Fibroblast of gingiva (primary cell): ENCODE measurements around the gene CACNA1H.
"Not testable (repeated sequence)": the region's sequence is repeated elsewhere in the genome, so short reads cannot be mapped to it uniquely, and the experiment has no call there.

Experiments
- DNase-seq: peaks from one replicate; pipeline ENCODE4 v3.0.0-alpha.2; 2011; ENCODE audit warnings: low read depth

CACNA1H gene

DNA sequence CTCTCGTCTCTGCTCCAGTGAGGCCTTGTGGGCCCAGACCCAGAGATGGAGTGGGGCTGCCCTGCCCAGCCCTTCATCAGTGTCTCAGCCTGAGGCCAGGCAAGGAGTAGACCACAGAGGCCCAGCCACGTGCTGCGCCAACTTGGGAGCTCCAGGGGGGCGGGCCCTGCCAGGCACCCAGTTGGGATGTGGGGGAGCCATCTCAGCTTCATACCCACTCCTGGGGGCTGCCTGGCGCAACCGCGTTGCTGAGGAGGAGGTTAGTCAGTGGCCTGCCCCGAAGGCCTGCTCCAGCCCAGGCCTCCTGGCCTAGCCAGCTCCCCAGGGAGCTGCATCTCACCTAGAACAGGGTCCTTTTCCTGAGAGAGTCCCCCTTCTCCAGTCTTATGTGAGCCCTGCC, 60.3 kb downstream of the CACNA1H start:
- DNase-seq = no peak

DNA sequence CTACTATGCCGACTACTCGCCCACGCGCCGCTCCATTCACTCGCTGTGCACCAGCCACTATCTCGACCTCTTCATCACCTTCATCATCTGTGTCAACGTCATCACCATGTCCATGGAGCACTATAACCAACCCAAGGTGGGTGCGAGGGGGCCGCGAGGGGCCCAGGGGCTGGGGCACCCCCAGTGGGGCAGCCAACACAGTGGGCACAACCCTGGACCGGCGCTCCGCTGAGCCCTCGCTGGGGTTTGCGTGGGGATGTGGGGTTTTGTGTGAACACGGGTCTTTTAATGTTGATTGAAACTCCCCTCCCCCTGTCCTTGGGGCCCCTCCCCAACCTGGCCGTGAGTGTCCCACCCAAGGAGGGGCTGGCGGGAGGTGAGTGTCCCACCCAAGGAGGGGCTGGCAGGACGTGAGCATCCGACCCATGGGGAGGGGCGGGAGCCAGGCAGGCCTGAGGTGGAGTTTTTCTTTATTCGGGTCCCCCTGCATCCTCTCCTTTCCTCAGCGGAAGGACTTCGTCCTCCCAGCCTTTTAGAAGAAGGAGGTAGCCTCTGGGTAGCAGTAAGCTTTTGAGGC, 61.0 kb downstream of the CACNA1H start:
- DNase-seq = no peak

DNA sequence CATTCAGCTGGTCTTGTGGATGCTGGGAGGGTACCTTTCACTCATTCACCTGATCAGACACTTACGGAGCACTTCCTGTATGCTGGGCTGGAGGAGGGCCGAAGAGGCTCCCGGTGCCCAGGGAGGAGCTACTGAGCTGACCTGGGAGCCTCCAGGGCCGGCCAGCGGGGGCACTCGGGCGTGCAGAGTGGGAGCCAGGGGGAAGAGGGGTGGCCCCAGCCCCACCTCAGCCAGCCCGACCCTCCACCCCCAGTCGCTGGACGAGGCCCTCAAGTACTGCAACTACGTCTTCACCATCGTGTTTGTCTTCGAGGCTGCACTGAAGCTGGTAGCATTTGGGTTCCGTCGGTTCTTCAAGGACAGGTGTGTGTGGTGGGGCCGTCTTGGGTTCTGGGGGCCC, 61.8 kb downstream of the CACNA1H start:
- DNase-seq = no peak

DNA sequence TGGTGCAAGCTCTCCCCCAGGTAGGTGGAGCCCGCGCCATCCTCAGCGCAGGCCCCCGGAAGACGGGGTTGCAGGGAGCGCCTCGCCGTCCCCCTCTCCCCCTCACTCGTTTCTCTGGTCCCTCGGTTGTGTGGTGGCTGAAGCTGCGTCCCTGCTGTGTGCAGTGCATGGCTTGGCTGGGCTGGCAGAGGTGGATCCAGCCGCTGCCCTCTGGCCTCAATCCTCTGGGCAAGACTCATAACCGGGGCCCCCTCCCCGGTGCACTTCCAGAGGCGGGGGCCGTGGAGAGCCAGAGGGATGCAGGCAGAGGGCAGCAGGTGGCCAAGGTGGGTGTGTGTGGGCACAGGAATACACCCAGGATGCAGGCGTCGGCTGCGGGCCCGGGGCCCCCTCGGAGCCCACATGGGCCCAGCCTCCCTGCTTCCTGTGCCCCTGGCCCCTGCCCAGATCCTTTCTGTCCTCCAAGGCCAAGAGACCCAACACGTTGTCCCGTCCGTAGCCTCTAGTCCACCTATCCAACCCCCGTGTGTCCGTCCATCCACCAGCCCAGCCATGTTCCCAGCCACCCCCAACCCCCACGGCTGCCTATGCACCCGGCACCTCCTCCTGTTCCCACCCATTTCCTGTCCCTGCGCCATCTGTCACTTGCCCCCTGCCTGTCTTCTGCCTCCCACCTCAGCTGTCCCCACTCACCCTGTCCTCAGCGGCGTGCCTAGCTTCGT, 62.8 kb downstream of the CACNA1H start:
- no peak for DNase-seq

DNA sequence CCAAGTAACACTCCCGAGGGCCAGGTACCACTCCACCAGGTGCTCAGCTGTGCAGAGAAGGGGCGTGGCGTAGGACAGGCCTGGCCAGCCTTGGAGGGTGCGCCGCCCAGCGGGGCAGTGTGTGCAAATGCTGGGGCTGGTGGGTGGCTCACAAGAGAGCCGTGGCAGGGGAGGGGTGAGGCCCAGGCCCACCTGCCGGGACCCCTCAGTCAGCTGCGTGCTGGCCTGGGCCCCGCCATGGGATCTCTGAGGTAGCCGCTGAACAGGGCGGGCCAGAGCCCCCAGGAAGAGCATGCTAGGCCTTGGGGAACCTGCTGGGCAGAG, 63.4 kb downstream of the CACNA1H start:
- no peak for DNase-seq

DNA sequence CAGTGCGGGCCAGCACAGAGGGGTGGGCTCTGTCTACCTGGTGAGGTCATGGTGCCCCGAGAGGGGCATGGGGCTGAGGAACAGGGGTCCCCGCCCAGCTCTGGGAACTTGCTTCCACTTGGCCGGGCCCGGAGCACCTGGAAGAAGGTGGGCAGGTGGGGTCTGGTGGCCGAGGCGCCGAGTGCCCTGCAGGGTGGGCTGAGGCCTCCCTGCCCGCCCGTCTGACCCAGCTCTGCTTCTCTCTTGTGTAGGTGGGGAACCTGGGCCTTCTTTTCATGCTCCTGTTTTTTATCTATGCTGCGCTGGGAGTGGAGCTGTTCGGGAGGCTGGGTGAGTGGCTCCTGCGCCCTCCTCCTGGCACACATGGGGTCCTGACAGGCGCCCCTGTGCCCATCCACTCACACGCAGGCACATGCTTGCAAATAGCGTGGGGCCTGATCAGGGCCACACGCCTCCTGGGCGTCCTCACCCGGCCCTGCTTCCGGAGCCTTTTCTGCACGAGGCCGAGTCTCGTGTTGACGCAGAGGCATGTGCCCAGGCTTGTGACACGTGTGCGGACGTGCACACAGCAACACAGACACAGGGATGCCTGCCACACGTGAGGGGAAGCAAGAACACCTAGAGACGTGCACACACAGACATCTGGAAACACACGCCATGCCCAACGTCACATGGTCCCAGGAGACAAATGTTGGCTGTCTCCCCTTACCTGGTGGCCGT, 63.9 kb downstream of the CACNA1H start:
- DNase-seq = no peak

DNA sequence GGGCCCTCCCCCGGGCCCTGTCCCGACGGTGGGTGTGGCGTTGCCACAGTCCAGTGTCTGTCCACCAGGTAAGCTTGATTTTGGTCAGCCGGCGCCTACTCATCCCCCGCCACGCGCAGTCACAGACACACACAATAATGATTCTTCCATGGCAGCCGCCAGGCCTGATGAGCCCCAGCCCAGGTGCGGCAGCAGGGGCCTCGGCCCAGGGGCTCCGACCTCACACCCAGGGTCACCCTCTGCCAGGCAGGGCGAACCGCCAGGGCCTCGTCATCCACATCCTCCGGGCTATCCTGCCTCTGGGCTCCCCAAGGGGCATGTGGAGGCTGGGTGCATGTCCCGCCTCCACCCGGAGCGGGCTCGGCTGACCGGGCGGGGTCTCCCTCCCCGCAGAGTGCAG, 64.6 kb downstream of the CACNA1H start:
- no peak for DNase-seq

DNA sequence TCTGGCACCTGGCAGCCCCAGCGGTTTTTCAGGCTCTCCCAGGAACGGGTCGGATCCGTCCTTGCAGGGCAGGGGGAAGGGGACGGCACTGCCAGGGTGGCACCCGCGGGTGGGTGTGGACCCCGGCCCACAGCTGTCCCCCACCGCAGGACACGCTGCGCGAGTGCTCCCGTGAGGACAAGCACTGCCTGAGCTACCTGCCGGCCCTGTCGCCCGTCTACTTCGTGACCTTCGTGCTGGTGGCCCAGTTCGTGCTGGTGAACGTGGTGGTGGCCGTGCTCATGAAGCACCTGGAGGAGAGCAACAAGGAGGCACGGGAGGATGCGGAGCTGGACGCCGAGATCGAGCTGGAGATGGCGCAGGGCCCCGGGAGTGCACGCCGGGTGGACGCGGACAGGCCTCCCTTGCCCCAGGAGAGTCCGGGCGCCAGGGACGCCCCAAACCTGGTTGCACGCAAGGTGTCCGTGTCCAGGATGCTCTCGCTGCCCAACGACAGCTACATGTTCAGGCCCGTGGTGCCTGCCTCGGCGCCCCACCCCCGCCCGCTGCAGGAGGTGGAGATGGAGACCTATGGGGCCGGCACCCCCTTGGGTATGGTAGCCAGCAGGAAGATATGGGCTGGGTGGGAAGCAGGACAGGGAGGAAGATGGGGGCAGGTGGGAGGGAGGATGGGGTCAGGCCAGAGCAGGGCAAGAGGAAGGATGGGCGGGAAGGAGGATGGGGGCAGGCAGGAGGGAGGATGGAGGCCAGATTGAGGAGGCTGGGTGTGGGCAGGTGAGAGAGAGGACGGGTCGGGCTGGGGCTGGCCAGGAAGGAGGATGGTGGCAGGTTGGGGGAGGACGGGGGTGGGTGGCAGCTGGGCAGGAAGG, 65.4 kb downstream of the CACNA1H start:
- no peak for DNase-seq

DNA sequence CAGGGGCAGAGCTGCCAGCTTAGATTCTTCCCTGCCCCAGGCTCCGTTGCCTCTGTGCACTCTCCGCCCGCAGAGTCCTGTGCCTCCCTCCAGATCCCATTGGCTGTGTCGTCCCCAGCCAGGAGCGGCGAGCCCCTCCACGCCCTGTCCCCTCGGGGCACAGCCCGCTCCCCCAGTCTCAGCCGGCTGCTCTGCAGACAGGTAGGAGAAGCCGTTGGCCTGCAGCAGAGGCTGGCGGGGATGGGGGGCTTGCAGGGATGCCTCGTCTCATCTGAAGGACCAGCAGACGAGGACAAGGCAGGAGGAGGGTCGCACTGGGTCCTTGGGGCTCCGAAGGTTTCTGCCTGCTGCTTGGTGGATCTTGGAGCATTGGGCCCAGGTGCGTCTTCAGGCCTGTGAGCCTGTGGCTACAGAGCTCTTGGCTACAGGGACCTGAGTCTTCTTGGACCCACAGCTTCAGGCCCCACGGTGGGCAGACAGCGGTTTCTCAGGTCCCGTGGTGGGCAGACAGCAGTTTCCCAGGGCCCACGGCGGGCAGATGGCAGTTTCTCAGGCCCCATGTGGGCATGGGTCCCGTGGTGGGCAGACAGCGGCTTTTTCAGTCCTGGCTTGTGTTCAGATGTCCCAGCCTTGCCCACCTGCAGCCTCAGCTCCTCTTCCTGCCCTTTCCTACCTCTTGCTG, 66.2 kb downstream of the CACNA1H start:
- no peak for DNase-seq

DNA sequence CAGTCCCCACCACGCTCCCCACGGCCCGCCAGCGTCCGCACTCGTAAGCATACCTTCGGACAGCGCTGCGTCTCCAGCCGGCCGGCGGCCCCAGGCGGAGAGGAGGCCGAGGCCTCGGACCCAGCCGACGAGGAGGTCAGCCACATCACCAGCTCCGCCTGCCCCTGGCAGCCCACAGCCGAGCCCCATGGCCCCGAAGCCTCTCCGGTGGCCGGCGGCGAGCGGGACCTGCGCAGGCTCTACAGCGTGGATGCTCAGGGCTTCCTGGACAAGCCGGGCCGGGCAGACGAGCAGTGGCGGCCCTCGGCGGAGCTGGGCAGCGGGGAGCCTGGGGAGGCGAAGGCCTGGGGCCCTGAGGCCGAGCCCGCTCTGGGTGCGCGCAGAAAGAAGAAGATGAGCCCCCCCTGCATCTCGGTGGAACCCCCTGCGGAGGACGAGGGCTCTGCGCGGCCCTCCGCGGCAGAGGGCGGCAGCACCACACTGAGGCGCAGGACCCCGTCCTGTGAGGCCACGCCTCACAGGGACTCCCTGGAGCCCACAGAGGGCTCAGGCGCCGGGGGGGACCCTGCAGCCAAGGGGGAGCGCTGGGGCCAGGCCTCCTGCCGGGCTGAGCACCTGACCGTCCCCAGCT, 67.3 kb downstream of the CACNA1H start:
- DNase-seq = no peak

DNA sequence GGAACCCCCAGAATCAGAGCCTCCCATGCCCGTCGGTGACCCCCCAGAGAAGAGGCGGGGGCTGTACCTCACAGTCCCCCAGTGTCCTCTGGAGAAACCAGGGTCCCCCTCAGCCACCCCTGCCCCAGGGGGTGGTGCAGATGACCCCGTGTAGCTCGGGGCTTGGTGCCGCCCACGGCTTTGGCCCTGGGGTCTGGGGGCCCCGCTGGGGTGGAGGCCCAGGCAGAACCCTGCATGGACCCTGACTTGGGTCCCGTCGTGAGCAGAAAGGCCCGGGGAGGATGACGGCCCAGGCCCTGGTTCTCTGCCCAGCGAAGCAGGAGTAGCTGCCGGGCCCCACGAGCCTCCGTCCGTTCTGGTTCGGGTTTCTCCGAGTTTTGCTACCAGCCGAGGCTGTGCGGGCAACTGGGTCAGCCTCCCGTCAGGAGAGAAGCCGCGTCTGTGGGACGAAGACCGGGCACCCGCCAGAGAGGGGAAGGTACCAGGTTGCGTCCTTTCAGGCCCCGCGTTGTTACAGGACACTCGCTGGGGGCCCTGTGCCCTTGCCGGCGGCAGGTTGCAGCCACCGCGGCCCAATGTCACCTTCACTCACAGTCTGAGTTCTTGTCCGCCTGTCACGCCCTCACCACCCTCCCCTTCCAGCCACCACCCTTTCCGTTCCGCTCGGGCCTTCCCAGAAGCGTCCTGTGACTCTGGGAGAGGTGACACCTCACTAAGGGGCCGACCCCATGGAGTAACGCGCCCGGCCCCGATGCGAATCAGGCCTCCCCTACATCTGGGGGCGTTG, 68.1 kb downstream of the CACNA1H start:
- DNase-seq = no peak

DNA sequence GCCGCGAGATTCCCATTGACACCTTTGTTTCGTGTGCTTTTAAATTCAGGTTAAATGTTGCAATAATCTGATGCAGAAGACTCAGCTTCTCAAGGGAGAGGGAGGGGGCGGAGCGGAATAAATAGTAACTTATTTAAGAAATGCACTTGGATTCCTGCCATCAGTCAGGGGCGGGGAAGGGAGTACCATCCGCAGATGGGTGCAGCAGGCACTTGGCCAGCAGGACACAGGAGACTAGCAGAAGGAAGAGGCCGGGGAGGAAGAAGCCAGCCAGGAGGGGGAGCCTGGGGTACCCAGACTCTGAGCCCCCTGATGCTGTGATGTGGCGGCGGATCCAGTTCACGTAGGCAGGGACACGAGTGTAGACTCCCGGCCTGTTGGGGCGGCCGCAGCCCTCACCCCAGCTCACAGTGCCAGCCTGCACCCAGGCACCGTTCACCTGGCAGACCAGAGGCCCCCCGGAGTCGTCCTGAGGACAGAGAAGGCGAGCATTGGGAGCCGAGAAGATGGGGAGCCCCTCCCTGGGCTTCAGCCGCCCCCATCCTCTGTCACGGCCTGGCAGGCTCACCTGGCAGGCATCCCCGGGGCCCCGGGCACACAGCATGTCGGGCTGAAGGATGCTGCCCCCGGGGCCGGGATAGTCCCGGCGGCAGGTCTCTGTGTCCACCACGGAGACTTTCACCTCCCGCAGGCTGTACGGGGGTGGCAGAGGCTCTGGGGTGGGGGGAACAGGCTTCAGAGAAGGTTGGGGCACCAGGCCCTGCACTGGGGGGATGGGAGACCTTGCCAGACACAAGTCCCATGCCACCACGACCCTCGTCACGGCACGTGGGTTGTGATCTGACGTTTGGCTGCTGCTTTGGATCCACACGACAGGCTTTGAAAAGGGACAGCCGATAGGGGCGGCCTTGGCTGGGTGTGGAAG, 69.0 kb downstream of the CACNA1H start:
- no peak for DNase-seq

DNA sequence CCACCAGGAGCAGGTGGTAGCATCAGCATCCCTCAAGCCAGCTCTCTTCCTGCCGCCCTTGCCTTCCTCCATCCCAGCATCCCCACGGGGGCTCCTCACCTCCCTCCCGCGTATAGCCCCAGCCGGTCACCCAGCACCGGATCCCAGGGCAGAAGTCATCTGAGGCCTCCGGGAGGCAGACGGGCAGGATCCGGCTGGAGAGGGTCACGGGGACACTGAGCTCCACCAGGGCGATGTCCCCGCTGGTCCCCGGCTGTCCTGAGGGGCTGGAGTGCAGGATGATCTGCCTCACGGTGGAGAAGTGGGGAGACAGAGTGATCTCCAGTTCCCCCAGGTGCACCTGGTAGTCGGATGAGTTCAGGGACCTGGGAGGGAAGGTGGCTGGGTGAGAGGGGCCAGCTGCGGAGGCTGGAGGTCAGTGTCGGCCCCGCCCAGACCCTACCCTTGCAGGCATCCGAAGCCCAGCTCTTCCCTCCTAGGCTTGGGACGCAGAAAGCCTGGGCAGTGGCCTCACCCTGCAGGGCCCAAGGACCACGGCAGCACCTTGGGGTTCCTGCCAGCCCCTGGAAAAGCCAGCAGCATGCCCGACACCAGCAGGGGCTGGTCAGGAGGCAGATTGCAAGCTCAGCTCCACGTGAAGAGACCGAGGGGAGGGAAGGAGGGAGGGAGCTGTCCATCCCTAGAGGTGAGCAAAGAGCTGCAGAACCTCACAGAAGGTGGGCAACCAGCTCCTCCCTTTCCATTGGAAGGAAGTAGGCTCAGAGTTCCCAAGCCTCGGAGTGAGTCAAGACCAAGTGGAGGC, 69.8 kb downstream of the CACNA1H start:
- no peak for DNase-seq

DNA sequence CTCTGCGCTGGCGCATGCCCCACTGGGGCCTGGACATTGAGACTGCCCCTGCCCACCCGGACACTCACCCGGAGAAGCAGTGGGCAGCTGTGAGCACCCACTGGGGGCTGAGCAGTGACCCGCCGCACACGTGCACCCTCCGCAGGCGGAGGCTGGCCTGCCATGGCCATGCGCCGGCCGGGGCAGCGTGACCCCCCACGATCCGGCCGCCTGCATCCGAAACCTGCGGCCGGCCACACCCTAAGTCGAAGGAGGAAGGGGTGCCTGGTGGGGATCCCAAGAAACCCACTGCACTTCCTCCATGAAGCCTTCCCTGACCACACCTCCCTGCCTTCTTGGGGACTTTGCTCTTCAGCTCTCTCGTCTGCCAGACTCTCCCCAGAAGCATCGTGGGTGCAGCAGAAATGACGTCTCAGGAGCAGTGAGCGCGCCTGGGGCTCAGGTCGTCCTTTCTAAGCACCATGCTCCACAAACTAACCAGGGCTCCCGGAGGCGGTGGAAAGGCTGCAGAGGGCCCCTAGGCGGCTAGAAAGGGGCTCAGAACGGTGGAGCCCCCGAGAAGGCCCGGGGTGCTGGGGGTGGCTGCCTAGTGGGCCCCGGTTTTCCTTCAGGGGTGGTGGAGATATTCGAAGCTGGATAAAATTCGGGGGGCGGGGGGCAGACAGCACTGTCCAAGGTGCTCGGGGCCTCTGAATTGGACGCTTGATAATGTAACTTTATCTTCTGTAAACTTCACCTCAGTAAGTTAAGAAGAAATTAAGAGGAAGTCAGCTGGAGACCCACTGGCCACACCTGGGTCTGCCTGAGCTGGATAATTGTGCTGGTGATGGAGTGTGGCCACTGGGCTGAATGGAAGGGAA, 70.7 kb downstream of the CACNA1H start:
- DNase-seq = no peak

DNA sequence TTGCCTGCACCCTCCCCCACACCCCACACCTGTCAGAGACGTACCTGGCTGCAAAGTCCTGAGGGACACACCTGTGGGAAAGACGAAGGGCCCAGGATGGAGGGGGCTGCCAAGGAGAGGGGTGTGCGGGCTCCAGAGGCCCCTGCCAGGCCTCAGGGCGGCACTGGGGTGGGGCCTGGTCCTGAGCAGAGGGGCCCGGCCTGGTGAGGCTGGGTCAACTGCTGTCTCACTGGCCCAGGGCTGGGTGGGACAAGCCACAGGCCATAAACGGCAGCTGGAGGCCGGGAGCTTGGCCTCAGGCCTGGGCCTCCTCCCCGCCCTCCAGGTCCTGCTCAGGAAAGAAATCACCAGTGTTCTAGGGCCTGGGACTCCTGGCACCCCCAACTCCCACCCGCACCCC, 71.7 kb downstream of the CACNA1H start:
- DNase-seq = no peak

DNA sequence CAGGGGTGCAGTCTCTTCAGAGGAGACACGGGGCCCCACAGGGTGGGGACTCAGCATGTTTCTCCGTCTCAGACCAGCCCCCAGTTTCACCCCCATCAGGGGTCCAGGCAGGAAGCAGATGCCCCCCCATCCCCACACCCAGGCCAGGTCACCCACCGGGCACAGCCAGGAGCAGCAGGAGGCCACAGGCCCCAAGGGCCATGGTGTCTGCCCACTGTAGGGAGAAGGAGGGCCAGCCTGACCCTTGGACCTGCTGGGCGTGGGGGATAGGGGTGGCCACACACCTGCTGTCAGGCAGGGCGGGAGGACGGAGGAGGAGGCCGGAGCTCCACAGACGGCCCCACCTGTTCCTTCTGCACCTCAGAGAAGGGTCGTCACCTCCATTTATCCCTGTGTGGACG, 72.1 kb downstream of the CACNA1H start, which contains the start of gene TPSG1:
TSS of gene TPSG1 (minus strand) at position 218 of the 401 bp plus-strand sequence. CDS start at position 202, 16 bp downstream.
- no peak for DNase-seq

DNA sequence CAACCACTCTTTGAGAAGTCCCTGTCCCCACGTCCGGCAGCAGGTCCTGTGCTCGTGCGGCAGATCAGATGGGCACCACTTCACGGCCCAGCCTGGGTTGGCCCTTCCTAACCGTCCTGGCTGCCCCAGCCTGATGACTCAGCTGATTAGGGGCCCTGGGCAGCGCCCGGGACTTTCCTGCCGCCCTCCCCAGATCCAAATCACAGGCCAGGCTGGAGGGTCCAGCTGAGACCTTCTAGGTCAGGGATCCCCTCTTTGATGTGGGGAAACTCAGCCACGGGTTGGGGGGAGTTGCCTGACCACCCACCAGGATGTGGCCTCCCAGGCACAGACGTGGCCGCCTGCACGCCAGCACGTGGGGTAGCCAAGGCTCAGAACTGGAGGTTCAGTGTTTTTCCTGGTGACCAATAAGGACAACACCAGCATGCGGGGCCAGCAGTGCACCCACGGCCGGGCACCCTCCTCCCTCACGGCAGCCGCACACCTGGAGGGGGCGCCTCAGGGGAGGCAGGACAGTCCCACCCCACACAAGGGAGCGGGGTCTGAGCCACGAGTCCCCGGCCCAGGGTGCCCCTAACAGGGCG, 72.9 kb downstream of the CACNA1H start:
- DNase-seq = not testable (repeated sequence)
